ENCODE results near the gene FUT9. TPM values are rescaled to one million over a fixed set of nuclear protein-coding genes. Genes with fewer than 3 reads are reported as not detected.

FUT9 gene
- total and polyA plus RNA-seq, 2 experiments from 2014 or later: 2.1 to 6.8 TPM

DNA sequence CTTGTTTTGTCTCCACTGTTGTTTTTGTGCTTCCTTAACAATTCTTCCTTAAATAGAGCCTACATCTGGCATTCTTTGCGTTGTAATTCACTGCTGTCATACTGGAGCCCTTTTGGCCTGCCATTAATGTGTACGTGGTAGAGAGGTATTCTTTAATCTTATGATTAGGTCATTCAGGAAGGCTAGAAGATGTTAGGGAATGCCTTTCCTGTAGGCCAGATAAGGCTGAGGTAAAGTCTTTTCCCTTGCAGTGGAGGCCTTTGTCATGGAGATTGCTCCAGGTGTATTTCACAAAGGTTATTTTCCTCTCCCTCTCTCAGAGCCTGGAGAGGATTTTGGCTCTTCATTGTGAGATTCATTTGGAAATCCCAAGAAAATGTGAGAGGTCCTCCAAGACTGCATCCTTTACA lies 146.9 kb downstream of the FUT9 start:
- H3K4me3 ChIP-seq: no peak overlapping the region
- TF ChIP-seq POLR2AphosphoS5 (IDR thresholded peaks at IDR 0.05; ENCODE audit: low read depth): no peak
- no peak for TF ChIP-seq JUNB (IDR thresholded peaks at IDR 0.05; ENCODE audit: unreplicated experiment)
- peak; percentile 67 for TF ChIP-seq NANOG (IDR thresholded peaks at IDR 0.05; ENCODE audit: borderline replicate concordance)
- TF ChIP-seq CREB1 (CRISPR knock-in tag; IDR thresholded peaks at IDR 0.05; ENCODE audit: low read depth): no peak
- TF ChIP-seq, protein P1, sequence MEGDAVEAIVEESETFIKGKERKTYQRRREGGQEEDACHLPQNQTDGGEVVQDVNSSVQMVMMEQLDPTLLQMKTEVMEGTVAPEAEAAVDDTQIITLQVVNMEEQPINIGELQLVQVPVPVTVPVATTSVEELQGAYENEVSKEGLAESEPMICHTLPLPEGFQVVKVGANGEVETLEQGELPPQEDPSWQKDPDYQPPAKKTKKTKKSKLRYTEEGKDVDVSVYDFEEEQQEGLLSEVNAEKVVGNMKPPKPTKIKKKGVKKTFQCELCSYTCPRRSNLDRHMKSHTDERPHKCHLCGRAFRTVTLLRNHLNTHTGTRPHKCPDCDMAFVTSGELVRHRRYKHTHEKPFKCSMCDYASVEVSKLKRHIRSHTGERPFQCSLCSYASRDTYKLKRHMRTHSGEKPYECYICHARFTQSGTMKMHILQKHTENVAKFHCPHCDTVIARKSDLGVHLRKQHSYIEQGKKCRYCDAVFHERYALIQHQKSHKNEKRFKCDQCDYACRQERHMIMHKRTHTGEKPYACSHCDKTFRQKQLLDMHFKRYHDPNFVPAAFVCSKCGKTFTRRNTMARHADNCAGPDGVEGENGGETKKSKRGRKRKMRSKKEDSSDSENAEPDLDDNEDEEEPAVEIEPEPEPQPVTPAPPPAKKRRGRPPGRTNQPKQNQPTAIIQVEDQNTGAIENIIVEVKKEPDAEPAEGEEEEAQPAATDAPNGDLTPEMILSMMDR (conservative IDR thresholded peaks at IDR 0.05; ENCODE audit: low read depth in 2 of 2): no peak
- TF ChIP-seq, protein P2, sequence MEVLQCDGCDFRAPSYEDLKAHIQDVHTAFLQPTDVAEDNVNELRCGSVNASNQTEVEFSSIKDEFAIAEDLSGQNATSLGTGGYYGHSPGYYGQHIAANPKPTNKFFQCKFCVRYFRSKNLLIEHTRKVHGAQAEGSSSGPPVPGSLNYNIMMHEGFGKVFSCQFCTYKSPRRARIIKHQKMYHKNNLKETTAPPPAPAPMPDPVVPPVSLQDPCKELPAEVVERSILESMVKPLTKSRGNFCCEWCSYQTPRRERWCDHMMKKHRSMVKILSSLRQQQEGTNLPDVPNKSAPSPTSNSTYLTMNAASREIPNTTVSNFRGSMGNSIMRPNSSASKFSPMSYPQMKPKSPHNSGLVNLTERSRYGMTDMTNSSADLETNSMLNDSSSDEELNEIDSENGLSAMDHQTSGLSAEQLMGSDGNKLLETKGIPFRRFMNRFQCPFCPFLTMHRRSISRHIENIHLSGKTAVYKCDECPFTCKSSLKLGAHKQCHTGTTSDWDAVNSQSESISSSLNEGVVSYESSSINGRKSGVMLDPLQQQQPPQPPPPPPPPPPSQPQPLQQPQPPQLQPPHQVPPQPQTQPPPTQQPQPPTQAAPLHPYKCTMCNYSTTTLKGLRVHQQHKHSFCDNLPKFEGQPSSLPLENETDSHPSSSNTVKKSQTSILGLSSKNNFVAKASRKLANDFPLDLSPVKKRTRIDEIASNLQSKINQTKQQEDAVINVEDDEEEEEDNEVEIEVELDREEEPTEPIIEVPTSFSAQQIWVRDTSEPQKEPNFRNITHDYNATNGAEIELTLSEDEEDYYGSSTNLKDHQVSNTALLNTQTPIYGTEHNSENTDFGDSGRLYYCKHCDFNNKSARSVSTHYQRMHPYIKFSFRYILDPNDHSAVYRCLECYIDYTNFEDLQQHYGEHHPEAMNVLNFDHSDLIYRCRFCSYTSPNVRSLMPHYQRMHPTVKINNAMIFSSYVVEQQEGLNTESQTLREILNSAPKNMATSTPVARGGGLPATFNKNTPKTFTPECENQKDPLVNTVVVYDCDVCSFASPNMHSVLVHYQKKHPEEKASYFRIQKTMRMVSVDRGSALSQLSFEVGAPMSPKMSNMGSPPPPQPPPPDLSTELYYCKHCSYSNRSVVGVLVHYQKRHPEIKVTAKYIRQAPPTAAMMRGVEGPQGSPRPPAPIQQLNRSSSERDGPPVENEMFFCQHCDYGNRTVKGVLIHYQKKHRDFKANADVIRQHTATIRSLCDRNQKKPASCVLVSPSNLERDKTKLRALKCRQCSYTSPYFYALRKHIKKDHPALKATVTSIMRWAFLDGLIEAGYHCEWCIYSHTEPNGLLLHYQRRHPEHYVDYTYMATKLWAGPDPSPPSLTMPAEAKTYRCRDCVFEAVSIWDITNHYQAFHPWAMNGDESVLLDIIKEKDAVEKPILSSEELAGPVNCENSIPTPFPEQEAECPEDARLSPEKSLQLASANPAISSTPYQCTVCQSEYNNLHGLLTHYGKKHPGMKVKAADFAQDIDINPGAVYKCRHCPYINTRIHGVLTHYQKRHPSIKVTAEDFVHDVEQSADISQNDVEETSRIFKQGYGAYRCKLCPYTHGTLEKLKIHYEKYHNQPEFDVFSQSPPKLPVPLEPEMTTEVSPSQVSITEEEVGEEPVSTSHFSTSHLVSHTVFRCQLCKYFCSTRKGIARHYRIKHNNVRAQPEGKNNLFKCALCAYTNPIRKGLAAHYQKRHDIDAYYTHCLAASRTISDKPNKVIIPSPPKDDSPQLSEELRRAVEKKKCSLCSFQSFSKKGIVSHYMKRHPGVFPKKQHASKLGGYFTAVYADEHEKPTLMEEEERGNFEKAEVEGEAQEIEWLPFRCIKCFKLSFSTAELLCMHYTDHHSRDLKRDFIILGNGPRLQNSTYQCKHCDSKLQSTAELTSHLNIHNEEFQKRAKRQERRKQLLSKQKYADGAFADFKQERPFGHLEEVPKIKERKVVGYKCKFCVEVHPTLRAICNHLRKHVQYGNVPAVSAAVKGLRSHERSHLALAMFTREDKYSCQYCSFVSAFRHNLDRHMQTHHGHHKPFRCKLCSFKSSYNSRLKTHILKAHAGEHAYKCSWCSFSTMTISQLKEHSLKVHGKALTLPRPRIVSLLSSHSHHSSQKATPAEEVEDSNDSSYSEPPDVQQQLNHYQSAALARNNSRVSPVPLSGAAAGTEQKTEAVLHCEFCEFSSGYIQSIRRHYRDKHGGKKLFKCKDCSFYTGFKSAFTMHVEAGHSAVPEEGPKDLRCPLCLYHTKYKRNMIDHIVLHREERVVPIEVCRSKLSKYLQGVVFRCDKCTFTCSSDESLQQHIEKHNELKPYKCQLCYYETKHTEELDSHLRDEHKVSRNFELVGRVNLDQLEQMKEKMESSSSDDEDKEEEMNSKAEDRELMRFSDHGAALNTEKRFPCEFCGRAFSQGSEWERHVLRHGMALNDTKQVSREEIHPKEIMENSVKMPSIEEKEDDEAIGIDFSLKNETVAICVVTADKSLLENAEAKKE (CRISPR knock-in tag; IDR thresholded peaks at IDR 0.05): peak; percentile 98
- TF ChIP-seq, protein P3, sequence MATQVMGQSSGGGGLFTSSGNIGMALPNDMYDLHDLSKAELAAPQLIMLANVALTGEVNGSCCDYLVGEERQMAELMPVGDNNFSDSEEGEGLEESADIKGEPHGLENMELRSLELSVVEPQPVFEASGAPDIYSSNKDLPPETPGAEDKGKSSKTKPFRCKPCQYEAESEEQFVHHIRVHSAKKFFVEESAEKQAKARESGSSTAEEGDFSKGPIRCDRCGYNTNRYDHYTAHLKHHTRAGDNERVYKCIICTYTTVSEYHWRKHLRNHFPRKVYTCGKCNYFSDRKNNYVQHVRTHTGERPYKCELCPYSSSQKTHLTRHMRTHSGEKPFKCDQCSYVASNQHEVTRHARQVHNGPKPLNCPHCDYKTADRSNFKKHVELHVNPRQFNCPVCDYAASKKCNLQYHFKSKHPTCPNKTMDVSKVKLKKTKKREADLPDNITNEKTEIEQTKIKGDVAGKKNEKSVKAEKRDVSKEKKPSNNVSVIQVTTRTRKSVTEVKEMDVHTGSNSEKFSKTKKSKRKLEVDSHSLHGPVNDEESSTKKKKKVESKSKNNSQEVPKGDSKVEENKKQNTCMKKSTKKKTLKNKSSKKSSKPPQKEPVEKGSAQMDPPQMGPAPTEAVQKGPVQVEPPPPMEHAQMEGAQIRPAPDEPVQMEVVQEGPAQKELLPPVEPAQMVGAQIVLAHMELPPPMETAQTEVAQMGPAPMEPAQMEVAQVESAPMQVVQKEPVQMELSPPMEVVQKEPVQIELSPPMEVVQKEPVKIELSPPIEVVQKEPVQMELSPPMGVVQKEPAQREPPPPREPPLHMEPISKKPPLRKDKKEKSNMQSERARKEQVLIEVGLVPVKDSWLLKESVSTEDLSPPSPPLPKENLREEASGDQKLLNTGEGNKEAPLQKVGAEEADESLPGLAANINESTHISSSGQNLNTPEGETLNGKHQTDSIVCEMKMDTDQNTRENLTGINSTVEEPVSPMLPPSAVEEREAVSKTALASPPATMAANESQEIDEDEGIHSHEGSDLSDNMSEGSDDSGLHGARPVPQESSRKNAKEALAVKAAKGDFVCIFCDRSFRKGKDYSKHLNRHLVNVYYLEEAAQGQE (IDR thresholded peaks at IDR 0.05; ENCODE audit: unreplicated experiment): no peak
- TF ChIP-seq ZNF331 (CRISPR knock-in tag; IDR thresholded peaks at IDR 0.05; ENCODE audit: low read depth): no peak
- no peak for TF ChIP-seq EZH2 (IDR thresholded peaks at IDR 0.05; ENCODE audit: low read depth, unreplicated experiment)
- no peak for TF ChIP-seq EZH2phosphoT487 (IDR thresholded peaks at IDR 0.05; ENCODE audit: unreplicated experiment)
- no peak overlapping the region for H3K4me3 Mint-ChIP-seq
- peaks cover 39% of the 10 kb centered on the region for H3K4me1 Mint-ChIP-seq
- DNase-seq (ENCODE audit: low spot score) (peak; percentile 94), ATAC-seq (peak; percentile 100)
- H3F3A ChIP-seq (replicated peaks; ENCODE audit: low read depth): no peaks in the 10 kb centered on the region
- no peaks in the 10 kb centered on the region for H3K27me3 ChIP-seq (ENCODE audit: insufficient read depth)
- no peaks in the 10 kb centered on the region for H3K9me3 Mint-ChIP-seq
- H3K27ac ChIP-seq (ENCODE audit: low read depth): peak overlapping the region; percentile 98
- peaks cover 7% of the 10 kb centered on the region; the same call in 2 of the 3 replicates for H3K36me3 Mint-ChIP-seq (ENCODE audit: low read depth)
- no peaks in the 10 kb centered on the region for H3K36me3 ChIP-seq (ENCODE audit: insufficient read depth)
- H3K27ac Mint-ChIP-seq: peak overlapping the region; percentile 87
- H3K4me1 ChIP-seq (ENCODE audit: insufficient read depth): peaks cover 25% of the 10 kb centered on the region
- H3K27me3 Mint-ChIP-seq (ENCODE audit: insufficient read depth, low read depth, poor library complexity): no peaks in the 10 kb centered on the region
- H4K20me1 ChIP-seq (replicated peaks; ENCODE audit: insufficient read depth): no peaks in the 10 kb centered on the region
- H3K9me2 ChIP-seq (ENCODE audit: insufficient read depth): no peaks in the 10 kb centered on the region
- peak overlapping the region; percentile 2; the same call in 1 of the 2 replicates for H3K4me2 ChIP-seq
- H3K79me2 ChIP-seq (replicated peaks; ENCODE audit: insufficient read depth): no peaks in the 10 kb centered on the region
- no peak overlapping the region for H2AFZ ChIP-seq

All from GM23338 (cell line).